NCI-H774 (cell line): ENCODE measurements around the gene AIPL1.

Experiments
- DNase-seq: peaks from one replicate; lab custom pipeline; 2025; lab: John Stamatoyannopoulos, UW

Gene AIPL1

DNA sequence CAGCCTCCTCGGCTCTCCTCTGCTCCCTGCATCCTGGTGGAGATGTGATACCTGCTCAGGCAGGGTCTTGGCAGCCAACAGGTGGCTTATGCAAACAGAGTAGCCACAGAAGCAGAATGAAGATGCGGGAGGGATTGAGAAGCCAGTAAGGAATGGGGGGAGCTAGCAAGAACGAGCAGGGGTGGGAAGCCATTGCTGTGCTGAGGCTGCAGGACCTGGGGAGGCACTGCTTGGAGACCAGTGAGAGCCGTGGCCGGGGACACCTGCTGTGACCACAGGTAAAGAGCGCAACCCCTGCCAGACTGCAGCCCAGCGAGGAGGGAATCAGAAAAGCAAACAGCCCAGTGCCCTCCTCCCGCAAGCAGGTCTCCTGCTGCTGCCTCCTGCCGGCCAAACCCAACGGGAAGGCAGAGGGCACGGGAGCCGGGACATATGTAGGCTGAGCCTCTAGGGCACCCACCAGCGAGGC lies 14.7 kb downstream of the AIPL1 start:
- no peak for DNase-seq

DNA sequence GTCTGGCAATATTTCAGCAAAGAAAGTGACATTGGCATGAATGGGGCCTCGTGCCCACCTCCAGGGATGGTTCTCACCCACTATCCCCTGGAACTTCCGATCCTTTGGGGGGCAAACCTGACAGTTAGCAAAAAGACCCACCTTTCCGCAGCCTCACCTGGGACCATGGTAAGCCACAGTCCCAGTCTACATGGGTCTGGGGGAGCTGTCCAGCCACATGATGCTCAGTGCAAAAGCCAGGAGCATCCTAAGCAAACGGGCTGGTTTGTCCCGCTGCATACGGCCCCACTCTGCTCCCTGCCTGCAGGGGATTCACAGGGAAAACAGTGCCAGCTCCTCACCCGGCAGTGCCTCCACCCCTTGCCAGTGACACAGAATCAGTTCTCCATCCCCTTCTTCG lies 19.3 kb downstream of the AIPL1 start:
- DNase-seq: no peak

DNA sequence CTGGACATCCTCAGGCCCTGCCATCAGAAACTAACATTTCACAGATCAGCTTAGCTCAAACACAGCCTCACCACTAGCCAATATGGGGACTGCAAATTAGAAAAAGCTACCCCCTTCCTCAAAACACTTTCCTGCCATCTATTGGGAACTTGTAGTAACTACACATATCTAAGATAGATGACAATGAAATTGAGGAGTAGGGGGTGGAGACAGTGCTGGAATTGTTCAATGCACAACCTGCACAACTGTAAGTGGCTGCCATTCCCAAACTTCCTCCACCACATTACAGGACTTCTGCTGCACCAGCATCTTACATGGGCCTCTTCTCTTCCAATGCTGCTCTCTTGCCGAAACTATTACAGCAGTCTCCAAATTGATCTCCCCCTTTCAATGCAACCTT lies 21.9 kb downstream of the AIPL1 start:
- peak; percentile 17 for DNase-seq

DNA sequence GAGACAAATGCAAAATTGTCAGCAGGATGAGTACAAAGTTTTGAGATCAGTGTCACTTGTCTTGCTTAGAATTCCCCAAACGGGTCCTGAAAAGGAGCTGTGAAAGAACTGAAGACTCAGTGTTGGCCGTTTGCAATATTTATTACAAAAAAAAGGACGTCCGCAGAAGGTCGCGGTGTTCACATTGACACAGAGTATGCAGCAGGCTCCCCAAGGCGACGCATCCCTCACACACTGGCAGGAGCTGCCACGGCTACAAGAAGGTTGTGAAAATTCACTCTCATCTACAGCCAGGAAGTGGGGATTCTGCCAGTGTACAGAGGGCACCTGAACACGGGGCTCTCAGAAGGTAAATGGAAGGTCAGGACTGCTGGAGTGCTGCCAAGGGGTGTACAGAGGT lies 26.2 kb downstream of the AIPL1 start:
- no peak for DNase-seq

DNA sequence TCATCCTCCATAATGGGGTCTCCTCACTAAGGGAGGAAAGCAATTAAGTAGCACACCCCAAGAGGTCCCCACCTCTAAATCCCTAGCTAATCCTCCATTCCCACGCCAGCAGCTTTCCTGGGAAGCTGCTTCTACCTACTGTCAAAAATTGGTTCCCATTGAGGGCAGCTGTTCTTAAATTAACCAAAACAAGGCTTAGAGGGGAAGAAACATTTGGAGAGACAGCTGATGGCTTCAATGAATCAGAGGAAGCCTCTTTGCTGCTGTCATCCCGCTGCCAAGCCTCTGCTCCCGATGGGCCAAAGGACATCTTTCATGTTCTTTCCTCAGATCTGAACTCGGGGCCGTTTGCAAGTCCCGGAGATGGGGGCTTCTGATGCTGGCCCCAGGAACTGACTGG lies 26.6 kb downstream of the AIPL1 start:
- no peak for DNase-seq

DNA sequence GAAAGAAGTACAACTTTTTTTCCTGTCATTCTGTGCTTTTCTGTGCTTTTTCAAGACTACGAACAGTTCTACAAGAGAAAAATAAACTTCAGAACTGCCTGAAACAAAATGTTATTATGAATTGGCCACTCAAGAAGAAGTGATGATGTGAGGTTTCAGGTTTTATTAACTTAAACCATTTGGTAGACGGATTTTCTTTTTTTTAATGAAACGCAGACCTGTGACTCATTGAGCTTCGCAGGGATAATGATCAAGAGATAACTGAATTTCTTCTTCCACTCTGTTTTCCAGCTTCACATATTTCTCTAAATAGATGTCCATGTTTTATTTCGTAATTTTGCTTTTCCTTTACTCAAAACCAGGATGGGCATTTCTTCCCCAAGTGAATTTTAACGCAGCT lies 32.7 kb downstream of the AIPL1 start:
- no peak for DNase-seq

DNA sequence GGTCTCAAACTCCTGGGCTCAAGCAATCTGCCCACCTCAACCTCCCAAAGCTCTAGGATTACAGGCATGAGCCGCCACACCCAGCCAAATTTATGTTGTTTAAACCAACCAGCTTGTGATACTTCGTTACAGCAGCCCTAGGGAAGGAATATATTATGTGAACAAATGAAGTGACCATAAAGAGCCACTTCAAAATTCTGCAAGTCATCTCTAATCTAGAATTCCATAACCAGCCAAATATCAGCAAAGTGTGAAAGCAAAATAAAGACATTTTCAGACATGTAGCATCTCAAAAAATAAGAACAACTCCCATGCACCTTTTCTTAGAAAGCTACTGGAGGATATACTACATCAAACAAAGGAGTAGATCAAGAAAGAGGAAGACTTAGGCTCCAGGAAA lies 36.0 kb downstream of the AIPL1 start:
- no peak for DNase-seq

DNA sequence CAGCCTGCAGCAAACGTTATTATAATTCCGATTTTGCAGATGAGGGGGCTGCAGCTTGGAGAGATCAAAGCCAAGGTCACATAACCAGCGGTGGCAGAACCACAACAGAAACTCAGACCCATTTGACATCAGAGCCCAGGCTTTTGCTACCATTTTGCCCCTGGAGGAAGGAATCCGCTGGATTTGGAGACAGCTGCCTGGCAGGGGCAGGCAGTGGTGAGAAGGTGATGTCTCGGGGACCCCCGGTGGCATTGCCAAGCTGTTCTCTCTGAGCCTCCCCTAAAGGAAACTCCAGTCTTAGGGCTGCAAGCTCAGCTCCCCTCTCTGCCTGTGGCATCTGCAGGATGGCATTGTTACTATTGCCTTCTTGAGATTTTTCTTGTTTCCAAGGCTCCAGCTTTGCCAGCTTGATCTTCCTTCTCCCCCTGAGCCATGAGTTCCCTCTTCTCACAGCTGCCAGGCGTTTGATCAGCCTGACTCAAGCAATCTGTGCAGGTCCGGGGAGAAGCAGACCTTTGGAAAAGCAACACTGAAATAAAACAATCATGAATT lies 40.8 kb downstream of the AIPL1 start:
- DNase-seq: no peak

DNA sequence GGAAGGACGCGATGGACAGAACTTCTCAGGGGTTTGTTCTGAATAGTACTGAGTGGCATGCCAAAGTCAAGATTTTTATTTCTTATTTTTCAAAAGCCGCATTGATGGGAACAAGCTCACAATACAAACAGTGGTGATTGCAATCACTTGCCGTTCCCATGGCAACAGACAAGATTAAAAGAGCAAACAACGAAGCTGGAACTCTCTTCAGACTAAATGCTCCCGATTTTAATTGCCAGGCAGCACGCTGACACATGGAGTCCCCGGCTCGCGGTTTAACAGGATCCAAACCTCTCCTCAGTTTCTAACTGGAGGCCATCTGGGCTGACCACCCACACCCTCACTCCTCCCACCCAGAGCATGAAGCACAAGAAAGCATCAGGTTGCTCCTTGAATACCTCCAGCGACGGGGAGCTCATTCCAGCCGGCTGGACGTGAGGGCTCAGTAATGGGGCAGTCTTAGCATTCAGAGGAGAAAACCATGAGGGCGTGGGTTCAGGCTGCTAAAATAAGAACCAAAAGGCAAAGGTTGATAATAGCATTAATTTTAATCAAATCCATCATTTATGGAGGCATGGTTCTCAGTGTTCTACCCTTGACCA lies 41.5 kb downstream of the AIPL1 start:
- peak; percentile 22 for DNase-seq

DNA sequence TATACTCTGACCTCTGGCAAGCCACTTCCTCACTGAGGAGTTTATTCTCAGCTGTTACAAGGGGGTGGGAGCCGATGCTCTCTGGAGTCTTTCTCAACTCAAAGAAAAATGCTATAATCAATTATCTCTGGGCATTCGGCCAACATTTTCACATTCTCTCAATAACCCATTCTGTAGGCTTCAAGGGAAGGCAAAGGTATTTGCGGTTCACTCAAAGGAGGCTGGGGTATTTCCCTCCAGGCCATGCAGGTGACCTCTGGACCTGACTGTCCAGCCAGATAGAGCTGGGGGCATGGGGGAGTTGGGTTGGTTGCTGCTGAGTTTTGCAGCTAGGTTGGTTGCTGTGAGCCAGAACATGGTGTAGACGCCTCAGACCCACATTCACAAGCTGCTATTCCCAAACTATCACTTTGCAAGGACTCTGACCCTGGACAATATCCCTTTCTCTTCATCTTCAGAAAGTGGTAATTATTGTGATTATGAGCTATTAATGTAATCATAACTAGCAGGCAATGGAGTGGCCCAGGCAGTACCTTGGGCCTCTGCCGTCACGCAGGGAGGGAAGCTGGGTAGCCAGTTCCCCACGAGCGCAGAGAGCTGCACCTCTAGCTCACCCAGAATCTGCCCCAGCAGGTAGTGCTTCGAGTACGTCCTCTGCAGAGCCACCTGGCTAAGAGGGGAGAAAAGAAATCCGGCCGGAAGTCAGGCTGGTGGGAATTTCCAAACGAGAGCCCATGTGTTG lies 42.1 kb downstream of the AIPL1 start:
- no peak for DNase-seq

DNA sequence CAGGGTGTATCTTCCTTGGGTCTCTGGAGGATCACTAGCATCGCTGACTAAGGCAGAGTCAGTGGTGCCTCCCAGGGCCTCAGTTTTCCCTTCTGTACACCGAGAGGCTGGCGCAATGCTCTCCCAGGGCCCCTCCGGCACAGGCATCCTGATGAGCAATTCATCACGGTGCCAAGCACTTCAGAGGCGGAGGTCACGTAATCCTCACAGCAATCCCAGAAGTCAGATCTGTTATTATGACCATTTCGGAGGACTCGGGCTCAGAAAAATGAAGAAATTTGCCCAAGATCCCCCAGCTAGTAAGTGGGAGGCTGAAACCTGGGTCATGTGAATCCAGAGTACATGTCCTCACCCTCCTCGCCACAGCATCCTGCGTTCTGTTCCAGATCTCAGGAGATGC lies 46.5 kb downstream of the AIPL1 start:
- no peak for DNase-seq

DNA sequence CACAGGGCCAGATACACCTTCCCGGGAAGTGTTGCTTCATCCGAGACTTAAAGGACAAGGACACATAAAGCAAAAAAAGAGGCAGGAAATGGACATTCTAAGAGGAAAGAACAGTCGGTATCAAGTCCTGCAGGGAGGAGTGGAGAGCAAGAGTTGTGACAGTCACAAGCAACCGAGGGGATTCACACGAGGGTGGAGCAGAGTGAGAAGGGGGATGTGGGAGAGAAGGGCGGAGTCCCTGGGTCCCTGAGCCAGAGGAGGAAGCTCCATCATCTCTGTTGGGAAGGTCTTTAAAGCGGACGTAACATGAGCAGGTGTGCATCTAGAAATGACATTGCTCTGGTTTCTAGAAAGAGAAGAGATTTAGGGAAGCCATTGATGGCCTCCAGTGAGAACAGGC lies 47.1 kb downstream of the AIPL1 start:
- no peak for DNase-seq

DNA sequence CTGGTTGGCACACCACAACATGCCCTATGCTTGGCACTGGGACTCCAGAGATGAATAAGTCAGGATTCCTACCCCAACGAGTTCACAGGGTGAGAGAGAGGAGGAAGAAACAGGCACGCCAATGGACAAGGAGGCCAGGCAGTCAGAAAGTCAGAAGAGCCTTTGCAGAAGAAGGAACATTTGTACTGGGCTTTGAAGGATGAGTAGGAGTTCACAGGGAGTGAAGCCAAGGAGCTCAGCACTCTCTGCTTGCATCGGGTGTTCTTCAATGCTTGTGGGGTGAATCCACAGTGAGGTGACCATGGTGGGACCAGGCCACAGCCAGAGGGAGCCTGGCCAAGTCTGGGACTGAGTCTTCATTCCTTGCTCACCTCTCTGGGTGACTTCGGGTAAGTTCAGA lies 47.5 kb downstream of the AIPL1 start:
- no peak for DNase-seq

DNA sequence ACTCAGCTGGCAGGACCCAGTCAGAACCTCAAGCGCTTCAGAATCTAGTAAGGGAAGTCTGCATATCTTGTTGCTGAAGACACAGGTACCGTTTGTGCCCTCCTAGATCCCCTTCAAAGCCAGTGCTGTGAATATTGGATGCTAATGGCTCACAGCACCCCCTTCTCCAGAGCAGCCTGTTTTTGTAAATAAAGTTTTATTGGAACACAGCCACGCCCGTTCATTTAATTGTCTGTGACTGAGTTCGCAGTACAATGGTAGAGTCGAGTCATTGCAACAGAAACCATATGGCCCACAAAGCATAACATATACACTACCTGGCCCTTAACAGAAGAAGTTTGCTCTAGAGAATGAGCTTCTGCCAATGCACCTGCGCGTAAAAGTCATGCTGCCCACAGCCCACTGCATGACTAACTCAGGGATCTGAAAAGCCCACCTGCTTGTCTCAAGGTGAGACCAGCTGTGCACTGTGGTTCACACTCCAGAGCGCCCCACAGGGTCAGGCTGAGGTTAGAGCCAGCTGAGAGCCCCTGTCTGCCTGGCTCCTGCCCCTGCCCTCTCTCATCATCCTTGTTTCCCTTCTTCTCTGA lies 48.8 kb downstream of the AIPL1 start:
- no peak for DNase-seq

DNA sequence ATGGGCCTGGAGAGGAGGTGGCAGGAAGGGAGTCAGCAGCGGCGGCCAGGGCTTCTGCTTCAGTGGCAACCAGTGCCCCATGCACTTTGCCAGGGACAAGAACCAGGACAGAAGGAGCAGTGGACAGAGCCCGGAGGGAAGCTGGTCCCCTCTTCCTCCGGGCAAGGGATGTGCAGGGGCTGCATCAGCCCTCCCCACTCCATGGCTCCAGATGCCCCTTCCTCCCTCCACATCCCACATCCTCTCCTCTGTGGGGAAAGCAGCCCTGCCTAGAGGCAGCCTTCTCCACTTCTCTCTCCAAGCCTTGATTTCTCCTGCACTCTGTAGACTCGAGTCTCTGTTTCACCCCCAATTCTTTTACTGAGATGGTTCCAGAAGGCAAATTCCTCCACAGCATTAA lies 50.4 kb downstream of the AIPL1 start:
- no peak for DNase-seq

DNA sequence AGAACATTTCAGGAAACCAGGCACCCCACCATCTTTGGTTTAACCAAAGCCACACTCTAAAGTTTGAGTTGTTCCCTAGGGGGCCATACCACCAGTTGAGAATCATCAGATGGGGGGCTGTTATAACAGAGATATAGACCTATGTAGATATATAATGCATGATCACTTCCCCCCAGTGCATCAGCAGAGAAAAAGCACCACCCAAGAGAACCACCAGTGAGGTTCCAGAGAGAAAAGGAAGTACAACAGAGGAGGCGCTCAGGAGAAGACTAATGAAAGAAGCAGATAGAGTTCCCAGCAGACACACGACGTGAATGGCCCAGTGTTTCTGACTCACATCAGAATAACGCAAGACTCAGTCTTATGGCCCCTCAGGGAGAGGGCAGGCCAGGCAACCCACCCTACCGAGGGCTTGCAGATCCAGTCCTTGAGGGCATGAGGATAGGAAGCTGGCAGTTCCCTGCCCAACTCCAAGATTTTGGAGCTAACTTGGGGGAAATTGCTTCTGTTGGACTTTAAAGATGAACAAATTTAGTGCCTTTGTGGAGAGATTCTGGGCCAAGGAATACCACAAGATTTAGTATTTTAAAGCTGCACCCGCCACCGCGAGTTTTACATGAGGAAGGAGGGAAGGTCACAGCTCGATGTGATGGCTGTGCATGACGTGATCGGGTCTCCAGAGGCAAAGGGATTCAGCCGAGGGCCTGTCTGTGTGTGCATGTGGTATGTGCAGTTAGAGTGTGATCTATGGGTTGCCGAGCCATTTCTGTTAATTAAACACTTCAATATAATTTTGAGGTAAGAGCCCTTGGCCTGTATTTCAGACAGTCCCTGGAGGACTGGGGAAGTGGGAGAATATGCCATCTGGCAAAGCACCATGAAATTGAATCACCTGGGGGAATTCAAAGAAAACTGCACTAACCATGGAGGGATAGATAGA lies 53.1 kb downstream of the AIPL1 start:
- no peak for DNase-seq

DNA sequence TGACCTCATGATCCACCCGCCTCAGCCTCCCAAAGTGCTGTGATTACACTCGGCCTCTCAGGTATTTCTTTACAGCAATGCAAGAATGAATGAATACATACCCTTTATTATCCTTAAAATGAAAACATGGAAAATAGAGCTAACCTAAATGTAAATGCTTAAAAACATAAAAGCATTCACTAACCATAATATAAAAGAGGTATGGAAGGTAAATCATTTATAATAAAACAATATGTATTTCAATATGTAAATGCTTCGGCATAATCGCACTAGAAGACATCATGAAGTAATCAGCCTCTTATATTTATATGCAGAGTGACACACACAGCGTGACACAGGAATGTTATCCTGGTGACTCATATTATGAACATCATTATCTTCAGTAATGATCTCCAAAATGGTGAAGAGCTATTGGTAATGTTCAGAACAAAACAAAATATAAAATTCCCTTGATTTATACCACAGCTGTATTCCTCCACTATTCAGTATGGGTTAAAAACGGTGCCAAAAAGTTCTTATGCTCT lies 53.9 kb downstream of the AIPL1 start:
- no peak for DNase-seq

DNA sequence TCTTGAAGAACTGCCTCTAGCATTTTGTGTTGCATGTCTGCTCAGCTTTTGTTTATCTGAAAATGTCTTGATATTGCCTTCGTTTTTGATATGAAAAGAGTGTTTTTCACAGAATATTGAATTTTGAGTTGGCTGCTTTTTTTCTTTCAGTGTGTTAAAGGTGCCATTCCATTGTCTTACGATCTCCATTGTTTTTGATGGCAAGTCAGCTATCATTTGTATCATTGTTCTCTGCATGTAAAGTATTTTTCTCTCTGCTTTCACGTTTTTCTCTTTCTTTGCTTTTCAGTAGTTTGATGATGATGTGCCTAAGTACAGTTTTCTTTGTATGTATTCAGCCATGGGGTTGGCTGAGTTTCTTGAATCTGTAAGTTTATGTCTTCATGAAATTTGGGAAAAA lies 57.0 kb downstream of the AIPL1 start:
- no peak for DNase-seq

DNA sequence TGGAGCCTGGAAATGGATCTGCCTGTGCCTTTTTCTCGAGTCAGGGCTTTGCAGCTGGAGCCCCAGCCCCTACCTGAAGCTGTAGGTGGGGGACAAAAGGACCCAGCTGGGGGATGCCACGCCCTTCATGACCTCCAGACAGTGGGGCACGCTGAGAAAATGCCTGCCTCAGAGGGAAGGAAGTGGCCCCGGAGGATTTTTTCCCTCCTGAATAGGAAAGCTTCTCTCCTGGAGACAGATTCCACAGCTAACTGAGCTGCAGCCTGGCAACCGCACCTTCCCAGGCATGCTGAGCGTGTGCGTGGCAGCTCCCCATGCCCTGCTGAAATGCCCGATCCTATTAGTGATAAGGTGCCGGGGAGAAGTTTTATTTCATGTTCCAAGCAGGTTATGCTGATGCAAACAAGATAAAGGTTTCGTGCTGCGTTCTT lies 58.0 kb downstream of the AIPL1 start:
- no peak for DNase-seq

DNA sequence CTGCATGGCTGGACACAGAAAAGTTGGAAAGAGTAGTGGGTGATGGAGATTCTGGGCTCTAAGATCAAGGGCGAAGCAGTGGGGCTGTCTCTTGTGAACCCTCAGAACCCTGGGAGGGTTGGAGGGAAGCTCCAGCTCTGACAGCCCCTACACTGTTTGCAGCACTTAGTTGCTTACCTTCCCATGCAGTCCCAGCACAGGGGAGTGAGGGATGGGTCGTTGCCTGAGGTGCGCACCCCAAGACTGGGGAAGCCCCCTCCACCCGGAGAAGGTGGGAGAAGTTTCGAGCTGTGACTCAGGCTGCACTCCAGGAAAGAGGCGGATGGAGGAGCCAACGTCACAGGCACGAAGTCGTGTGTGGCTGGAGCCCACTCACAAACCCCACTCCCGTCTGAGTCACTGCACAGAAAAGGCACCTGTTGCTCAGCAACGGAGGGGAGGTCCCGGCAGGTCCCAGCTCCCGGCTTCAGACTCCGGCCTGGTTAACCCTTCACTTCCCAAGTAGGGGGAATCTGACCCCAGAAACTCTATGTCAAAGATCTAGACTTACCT lies 60.1 kb downstream of the AIPL1 start:
- DNase-seq: no peak

DNA sequence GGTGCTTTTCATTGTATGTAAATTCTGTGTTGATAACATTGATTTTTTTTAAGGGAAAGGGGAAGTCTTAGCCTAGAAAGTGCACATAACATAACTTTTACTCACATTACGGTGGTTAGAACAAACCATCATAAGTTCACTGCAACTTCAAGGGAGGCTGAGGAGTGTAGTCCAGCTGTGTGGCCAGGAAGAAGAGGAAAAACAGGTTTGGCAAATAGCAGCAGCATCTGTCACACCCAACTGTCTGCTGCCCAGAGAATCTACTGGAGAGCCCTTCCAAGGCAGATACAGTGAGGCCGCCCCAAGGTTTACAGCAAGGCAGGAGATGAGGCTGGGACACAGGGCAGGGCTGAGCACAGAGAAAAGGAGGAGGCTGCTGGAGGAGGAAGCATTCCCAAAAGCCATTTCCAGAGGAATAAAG lies 60.6 kb downstream of the AIPL1 start:
- DNase-seq: no peak
